Right forelimb (tissue), 1 donor: ENCODE data around the gene APOC3.

Source experiments
- DNase-seq: peaks from one replicate; pipeline ENCODE4 v3.0.0-alpha.2; 2018

APOC3 gene

DNA sequence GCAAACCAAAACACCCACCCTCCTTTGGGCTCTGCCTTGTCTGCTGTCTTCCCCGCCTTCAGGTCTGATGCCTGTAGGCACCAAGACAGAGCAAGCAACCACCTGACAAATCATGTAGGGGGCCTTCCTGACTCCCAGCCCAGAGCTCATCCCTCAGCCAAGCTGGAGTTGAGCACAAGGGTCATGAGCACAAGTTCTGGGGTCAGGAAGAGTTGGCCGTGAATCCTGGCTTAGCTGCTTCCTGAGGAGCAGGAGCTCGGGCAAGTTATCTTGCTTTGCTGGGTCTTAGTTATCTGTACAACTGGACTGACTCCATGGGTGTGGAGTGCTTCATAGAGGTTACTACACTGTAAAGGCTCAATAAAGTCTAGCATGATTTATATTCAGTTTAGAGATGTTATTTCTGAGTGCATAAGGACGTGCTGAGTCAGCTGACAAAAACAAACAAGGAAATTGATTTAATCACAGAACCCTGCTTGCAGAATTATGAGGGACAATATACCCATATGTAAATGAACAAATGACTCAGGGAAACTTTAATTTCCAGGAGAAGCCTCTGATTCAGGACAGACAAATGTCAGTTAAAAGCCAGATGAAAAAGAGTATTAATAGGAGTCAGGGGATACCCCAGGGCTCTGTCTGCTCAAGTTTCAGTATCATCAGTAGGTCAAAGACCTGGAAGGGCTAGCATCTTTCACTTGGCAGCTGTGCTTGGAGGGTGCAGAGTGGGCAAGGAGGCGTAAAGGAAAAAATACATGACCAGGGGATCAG, 22.7 kb downstream of the APOC3 start:
- no peak for DNase-seq

- no peak for DNase-seq
Observed at GRCh38 chr11:116853461-116854073, 23.9 kb downstream of the APOC3 start.

GRCh38 chr11:116855413-116855812, 25.7 kb downstream of the APOC3 start:
- DNase-seq = no peak

GRCh38 chr11:116856423-116856822, 26.7 kb downstream of the APOC3 start:
- no peak for DNase-seq

DNA sequence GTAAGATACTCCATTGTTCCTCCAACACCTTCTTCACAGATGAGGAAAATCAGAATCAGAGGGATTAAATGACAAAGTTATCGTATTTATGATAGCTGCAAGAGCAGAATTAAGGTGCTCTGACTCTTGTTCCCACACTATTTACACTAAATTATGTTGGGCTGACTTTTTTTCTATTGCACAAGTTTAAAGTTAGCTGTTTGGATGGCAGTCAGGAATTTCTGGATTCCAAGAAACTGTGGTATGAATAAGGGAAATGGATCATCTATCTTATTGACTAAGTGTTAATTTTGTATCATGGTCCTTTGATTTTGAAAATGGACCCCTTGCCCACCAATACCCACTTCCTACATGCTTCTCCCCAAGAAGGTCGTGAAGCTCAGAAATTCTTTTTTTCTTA, 27.6 kb downstream of the APOC3 start:
- no peak for DNase-seq

- no peak for DNase-seq
Observed at GRCh38 chr11:116857936-116858335, 28.2 kb downstream of the APOC3 start.

GRCh38 chr11:116859175-116859574, 29.5 kb downstream of the APOC3 start:
- no peak for DNase-seq

GRCh38 chr11:116860303-116860702, 30.6 kb downstream of the APOC3 start:
- no peak for DNase-seq

- no peak for DNase-seq
Observed at GRCh38 chr11:116861539-116861938, 31.8 kb downstream of the APOC3 start.

- DNase-seq = no peak
Observed at GRCh38 chr11:116862185-116862584, 32.5 kb downstream of the APOC3 start.

DNA sequence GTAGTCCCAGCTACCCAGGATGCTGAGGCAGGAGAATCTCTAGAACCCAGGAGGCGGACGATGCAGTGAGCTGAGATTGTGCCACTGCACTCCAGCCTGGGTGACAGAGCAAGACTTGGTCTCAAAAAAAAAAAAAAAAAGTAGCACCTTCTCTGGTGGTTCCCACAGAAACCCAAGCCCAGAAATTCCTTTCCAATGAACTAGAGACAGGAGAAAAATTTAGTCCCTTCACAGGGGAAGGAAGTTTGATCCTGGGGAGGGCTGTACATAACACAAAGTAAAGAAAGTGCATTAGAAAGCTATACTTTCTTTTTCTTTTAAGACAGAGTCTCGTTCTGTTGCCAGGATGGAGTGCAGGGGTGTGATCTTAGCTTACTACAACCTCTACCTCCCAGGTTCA, 33.2 kb downstream of the APOC3 start:
- DNase-seq = no peak

GRCh38 chr11:116864531-116864930, 34.8 kb downstream of the APOC3 start:
- DNase-seq = no peak

GRCh38 chr11:116865696-116866095, 36.0 kb downstream of the APOC3 start:
- no peak for DNase-seq

DNA sequence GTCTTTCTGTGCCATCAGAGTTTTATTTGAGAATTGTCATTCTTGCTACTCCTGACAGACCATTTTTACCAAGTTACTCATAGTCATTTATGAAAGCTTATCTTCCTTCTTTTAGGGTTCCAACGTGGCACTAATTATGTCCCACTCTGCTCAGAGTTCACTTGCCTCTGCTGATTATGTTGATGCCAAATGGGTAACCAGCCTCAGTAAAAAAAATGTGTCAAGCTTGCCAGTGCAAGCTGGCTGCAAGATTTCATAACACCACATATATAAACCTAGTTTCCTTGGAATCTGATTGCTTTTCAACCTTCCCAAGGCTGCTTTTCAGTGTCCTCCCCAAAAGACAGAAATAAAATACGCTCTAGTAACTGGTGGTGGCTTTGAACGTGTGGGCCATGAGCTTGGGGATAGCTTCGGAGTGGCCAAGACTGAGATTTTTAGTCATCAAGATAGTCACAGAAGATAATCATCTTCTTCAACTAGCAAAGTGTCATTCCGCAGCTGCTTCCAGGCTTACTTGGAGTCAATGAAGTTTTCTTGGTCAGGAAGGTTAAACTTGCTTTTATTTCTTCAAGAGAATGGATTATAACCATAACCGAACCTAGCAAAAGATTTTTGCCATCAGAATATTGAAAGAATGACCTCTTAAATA, 37.2 kb downstream of the APOC3 start:
- no peak for DNase-seq

GRCh38 chr11:116867619-116868018, 37.9 kb downstream of the APOC3 start:
- no peak for DNase-seq

DNA sequence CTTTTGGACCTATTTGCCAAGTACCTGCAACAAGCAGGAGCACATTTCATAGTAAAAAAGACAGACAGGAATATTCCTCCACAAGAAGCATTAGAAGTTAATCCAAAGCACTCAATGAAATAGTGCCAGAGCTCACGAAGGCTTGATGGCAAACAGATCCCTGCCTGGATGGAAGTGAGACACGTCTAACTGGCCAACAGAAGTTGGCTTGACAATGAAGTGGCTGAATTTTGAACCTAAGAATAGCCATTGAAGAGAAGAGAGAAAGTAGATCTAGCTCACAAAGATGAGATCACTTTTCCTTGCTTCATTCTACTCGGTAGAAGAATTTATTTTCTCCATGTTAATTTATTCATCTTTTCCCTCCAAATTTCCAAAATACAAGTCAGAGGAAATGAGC, 38.4 kb downstream of the APOC3 start:
- no peak for DNase-seq

- no peak for DNase-seq
Observed at GRCh38 chr11:116869610-116870009, 39.9 kb downstream of the APOC3 start.

DNA sequence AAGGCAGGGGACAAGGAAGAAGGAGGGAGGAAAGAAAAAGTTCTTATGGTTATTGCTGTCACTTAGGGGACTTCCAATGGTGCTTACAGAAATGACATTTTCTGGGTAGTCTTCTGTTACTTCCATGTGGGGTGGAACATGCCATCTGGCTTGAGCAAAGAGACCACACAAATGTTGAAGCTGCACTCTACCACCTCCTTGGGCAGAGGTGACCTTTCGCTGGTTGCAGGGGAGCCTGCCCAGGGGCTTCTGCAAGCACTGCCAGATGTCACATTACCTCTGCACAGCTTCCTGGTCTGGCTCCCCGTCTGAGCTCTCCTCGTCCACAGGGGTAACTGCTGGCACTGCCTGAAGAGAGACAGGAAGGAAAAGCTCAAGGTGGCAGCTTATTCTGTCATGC, 40.3 kb downstream of the APOC3 start:
- DNase-seq = no peak

- no peak for DNase-seq
Observed at GRCh38 chr11:116871248-116871647, 41.5 kb downstream of the APOC3 start.

DNA sequence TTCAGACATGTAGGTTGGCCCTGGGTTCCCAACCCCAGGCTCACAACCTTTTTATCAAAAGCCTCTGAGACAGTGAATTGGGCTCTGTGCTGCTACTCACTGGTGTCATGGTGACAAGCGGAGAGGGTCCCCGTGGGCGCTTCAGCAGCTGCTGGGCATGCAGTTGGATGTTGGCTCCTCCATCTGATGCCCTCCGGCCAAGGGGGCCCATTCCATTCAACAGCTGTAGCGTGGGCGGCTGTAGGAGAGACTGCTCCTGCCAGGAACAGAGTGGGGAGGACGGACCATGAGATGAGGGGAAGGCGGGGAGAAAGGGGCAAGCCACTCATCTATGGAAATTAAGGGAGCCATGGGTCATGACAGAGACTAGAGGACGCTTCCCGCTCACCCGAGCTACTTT, 43.7 kb downstream of the APOC3 start:
- DNase-seq = no peak

DNA sequence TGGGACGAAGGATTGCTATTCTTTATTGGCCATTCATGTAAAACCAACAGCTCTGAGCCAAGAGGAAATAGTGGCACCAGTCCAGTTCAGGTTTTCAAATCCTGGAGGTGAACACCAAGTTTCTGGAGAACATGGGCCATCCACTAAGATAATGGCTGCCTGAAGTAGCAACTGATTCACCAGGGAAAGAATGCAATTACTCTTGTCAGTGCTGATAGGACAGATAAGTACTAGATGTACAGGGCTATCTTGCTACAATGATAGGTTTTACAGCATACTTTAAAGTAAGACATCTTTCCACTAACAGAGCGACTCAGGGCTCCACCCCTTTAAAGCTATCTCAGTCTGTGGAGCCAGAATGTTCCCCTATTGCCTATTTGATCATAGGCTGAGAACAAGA, 44.5 kb downstream of the APOC3 start:
- no peak for DNase-seq

DNA sequence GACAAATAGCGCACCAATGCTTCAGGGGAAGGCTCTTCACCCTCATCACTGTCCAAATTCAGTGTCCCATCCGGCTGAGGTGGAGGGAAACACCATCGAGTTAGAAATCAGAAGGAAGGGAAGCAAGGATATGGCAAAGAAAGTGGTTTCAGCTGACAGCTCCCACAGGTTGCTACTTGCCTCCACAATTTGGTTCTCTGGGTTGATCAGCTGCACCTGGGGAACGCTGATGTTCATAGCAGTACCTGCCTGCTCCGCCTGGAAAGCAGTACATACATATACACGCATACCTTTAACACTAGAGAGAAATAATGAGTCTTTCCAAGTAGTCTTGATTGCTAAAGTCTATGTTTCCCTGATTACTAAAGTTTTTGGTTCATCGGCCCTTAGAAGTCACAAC, 45.5 kb downstream of the APOC3 start:
- DNase-seq = no peak

DNA sequence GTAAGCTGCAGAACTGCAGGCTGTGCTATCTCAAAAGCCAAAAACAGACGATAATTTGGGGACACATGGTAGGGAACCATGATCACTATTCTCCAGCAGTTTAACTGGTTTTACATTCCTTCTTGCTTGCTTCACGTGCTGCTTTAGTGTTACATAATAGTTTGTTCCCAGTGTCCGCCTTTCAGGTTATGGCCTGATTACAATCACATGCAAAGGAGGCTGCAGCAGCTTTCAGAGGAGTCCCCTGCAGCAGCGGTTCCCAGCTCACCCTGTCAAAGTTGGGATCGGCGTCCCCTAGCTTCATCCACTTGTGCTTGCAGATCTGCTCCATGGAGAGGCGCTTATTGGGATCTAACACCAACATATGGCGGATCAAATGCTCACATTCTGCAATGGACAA, 46.9 kb downstream of the APOC3 start:
- no peak for DNase-seq
